SIG-M5 treated with dmso at 0.1 percent for 504 hours (cell line): ENCODE measurements around the gene PKN3.
A peak's percentile ranks its signal among the peaks of the same experiment; 100 is the strongest.

Source experiments
- DNase-seq: peaks from one replicate; lab custom pipeline; 2025; ENCODE audit not compliant: unreplicated experiment; lab: John Stamatoyannopoulos, UW

Gene PKN3

GRCh38 chr9:128715436-128715750 is 13.1 kb downstream of the PKN3 start:
- DNase-seq, result no peak

GRCh38 chr9:128716581-128717254 is 14.4 kb downstream of the PKN3 start:
- DNase-seq, result no peak

- DNase-seq, result no peak
These were observed 15.7 kb downstream of the PKN3 start for GRCh38 chr9:128718047-128718446.

- DNase-seq, result no peak
These were observed 16.2 kb downstream of the PKN3 start for GRCh38 chr9:128718475-128718874.

GRCh38 chr9:128719919-128720605 is 17.8 kb downstream of the PKN3 start:
- DNase-seq, result no peak

- no peak for DNase-seq
These were observed 18.7 kb downstream of the PKN3 start for GRCh38 chr9:128720841-128721486.

GRCh38 chr9:128721487-128722010 is 19.2 kb downstream of the PKN3 start:
- no peak for DNase-seq

GRCh38 chr9:128722380-128723351 is 20.4 kb downstream of the PKN3 start:
- DNase-seq, result no peak

GRCh38 chr9:128723352-128723865 is 21.1 kb downstream of the PKN3 start:
- DNase-seq, result no peak

- DNase-seq, result peak; percentile 98
These were observed 21.8 kb downstream of the PKN3 start, which contains the start of gene ZDHHC12 for GRCh38 chr9:128723866-128724743. Gene ZDHHC12 (minus strand): TSS chr9:128724127. CDS start chr9:128724093, 34 bp downstream.

GRCh38 chr9:128724744-128725211 is 22.5 kb downstream of the PKN3 start:
- peak; percentile 72 for DNase-seq

GRCh38 chr9:128727640-128728248 is 25.4 kb downstream of the PKN3 start:
- no peak for DNase-seq

- DNase-seq, result no peak
These were observed 26.0 kb downstream of the PKN3 start for GRCh38 chr9:128728298-128728697.

- no peak for DNase-seq
These were observed 27.0 kb downstream of the PKN3 start for GRCh38 chr9:128729302-128729701.

GRCh38 chr9:128729766-128730517 is 27.6 kb downstream of the PKN3 start:
- DNase-seq, result no peak

- no peak for DNase-seq
These were observed 28.8 kb downstream of the PKN3 start for GRCh38 chr9:128731093-128731492.

GRCh38 chr9:128731691-128732090 is 29.4 kb downstream of the PKN3 start:
- no peak for DNase-seq

- DNase-seq, result no peak
These were observed 30.3 kb downstream of the PKN3 start for GRCh38 chr9:128732576-128732975.
